ENCODE measurements around the gene STN1.

DNA sequence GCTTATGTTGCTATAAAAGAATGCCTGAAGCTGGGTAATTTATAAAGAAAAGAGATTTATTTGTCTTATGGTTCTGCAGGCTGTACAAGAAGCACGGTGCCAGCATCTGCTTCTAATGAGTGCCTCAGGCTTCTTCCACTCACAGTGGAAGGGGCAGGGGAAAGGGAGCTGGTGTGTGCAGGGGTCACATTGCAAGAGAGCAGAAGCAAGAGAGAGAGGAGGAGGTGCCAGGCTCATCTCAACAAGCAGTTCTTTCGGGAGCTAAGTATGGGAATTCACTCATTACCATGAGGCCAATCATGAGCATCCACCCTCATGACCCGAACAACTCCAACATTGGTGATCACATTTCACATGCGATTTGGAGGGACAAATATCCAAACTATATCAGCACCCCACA lies 31.7 kb upstream of the STN1 start:
- TF ChIP-seq POLR2A (IDR thresholded peaks at IDR 0.05; ENCODE audit: low read length) (no peak), GATA1 (IDR thresholded peaks at IDR 0.05; ENCODE audit: low read depth, low read length) (no peak)

Measured in erythroblast (primary cell).